ENCODE data around the gene SNX24.

- TF ChIP-seq EP300 (IDR thresholded peaks at IDR 0.05; ENCODE audit: low read depth) (no peak), CTCF (IDR thresholded peaks at IDR 0.05) (no peak), POLR2AphosphoS5 (IDR thresholded peaks at IDR 0.05) (no peak), POLR2A (IDR thresholded peaks at IDR 0.05) (no peak)
These were observed 191.6 kb downstream of the SNX24 start for GRCh38 chr5:123037104-123037418.
